Measurements from ENCODE around the gene TSR3. TPM values are rescaled to one million over a fixed set of nuclear protein-coding genes. Genes with fewer than 3 reads are reported as not detected.

TSR3 gene
- total RNA-seq (10 to 100 TPM; 28.9 to 58.4 TPM), polyA plus RNA-seq (ENCODE audit: insufficient read length in 2 of 2) (10 to 100 TPM; 88.1 to 92.1 TPM)
- long read RNA-seq, donor 1, transcript TSR3-201 (6 exons, 1,243 nt): major isoform, 44 of 50 reads
- long read RNA-seq, donor 1, partial matches to known transcripts: 6 of 50 reads
- long read RNA-seq, donor 1, other reads (novel, unspliced or antisense): 0 of 50 reads
- long read RNA-seq, donor 2, transcript TSR3-201 (6 exons, 1,243 nt): major isoform, 20 of 25 reads
- long read RNA-seq, donor 2, partial matches to known transcripts: 5 of 25 reads
- long read RNA-seq, donor 2, other reads (novel, unspliced or antisense): 0 of 25 reads
- long read RNA-seq, donor 3, transcript TSR3-201 (6 exons, 1,243 nt): major isoform, 23 of 23 reads
- long read RNA-seq, donor 3, partial matches to known transcripts: 0 of 23 reads
- long read RNA-seq, donor 3, other reads (novel, unspliced or antisense): 0 of 23 reads
- long read RNA-seq, donor 4, transcript TSR3-201 (6 exons, 1,243 nt): major isoform, 45 of 45 reads
- long read RNA-seq, donor 4, partial matches to known transcripts: 0 of 45 reads
- long read RNA-seq, donor 4, other reads (novel, unspliced or antisense): 0 of 45 reads

DNA sequence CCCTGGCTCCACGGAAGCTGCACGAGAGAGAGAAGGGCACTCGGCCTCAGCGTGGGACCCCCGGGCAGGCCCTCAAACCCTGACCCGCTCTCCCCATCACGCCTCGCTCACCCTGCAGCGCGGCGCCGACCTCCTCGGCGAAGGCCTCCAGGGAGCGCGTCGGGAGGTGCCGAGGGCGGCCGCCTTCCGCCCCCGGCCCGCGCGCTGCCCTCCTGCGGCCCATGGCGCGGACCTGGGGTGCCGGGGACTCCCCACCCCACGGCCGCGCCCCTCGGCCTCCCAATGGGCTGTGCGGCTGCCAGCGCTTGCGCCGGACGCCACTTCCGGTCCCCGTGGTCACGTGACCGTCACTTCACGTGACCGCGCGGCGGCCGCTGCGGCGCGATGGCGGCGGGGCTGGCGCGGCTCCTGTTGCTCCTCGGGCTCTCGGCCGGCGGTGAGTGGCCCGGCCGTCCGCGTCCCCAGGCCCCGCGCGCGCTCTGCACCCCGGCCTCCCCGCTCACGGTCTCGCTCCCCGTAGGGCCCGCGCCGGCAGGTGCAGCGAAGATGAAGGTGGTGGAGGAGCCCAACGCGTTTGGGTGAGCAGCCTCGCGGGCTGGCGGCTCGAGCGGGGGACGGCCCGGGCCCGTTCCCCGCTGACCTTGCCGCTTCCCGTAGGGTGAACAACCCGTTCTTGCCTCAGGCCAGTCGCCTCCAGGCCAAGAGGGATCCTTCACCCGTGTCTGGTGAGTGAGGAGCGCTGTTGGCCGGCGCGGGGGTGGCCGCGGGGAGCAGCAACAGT is at the start of gene TSR3, which contains the start of gene GNPTG:
Gene TSR3, minus strand, starts transcription at position 297 of the 781 bp plus-strand sequence. Its CDS starts 74 bp downstream, at position 223.
Gene GNPTG, plus strand, starts transcription at position 350 of the 781 bp plus-strand sequence. Its CDS starts 35 bp downstream, at position 385.
- WGBS (ENCODE audit: insufficient coverage): under 1% methylated on average over 98 of the region's 98 CpGs
- DNase-seq (ENCODE audit: low read depth in 4 of 6, low spot score in 6 of 6): peak; percentile 69 to 95 (median 76)
- H3K4me3 ChIP-seq (ENCODE audit: low read depth, low read length): peak within 1 kb of the TSS; percentile 85
- no peaks in the 10 kb centered on the region for H3K27me3 ChIP-seq (ENCODE audit: control insufficient read depth, insufficient read depth, low read length)
- peaks cover 22% of the 10 kb centered on the region for H3K4me1 ChIP-seq (ENCODE audit: control insufficient read depth, insufficient read depth, low read length)
- peaks cover 68% of the 10 kb centered on the region for H3K36me3 ChIP-seq (ENCODE audit: control insufficient read depth, insufficient read depth, low read length)
- H3K9me3 ChIP-seq (ENCODE audit: control insufficient read depth, insufficient read depth, low read length): no peaks in the 10 kb centered on the region
- H3K27ac ChIP-seq (ENCODE audit: low read depth, low read length): no peak within 1 kb of the TSS

DNA sequence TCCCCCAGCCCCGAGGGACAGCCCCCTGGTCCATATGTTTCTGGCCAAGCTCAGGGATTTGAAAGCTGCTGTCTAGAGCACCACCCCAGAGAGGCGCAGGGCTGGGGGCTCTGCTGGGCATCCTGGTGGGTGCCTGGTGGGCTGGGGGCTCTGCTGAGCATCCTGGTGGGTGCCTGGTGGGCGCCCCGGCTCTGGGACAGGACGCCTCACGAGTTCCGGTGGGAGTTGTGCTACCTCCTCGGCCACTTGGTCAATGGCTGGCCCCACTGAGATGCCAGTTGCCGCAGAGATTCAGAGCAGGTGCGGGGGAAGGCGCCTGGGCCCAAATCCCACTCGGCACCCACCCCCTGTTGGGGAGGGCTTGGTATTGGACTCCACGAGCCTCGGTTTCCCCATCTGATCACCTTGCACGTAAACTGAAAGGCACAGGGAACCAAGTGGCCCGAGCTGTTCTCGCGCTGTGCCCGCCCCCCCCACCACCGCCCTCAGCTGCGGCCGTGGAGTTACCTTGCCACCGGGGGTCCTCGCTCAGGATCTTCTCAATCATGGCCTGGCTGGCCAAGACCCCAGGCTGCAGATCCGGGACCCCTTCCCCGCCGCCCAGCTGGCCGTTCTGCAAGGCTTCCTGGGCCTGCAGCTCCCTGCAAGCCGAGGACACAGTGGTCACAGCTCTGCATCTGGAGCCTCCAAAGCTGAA is 49.5 kb upstream of the TSR3 start:
- WGBS (ENCODE audit: insufficient coverage): 89% methylated on average over 29 of the region's 29 CpGs
- H3K4me1 ChIP-seq (ENCODE audit: control insufficient read depth, insufficient read depth, low read length): no peaks in the 10 kb centered on the region
- peaks cover 86% of the 10 kb centered on the region for H3K36me3 ChIP-seq (ENCODE audit: control insufficient read depth, insufficient read depth, low read length)
- H3K4me3 ChIP-seq (ENCODE audit: low read depth, low read length): no peak overlapping the region
- H3K9me3 ChIP-seq (ENCODE audit: control insufficient read depth, insufficient read depth, low read length): no peaks in the 10 kb centered on the region
- H3K27me3 ChIP-seq (ENCODE audit: control insufficient read depth, insufficient read depth, low read length): no peaks in the 10 kb centered on the region
- no peak overlapping the region for H3K27ac ChIP-seq (ENCODE audit: low read depth, low read length)
- no peak for DNase-seq (ENCODE audit: low read depth in 4 of 6, low spot score in 6 of 6)

DNA sequence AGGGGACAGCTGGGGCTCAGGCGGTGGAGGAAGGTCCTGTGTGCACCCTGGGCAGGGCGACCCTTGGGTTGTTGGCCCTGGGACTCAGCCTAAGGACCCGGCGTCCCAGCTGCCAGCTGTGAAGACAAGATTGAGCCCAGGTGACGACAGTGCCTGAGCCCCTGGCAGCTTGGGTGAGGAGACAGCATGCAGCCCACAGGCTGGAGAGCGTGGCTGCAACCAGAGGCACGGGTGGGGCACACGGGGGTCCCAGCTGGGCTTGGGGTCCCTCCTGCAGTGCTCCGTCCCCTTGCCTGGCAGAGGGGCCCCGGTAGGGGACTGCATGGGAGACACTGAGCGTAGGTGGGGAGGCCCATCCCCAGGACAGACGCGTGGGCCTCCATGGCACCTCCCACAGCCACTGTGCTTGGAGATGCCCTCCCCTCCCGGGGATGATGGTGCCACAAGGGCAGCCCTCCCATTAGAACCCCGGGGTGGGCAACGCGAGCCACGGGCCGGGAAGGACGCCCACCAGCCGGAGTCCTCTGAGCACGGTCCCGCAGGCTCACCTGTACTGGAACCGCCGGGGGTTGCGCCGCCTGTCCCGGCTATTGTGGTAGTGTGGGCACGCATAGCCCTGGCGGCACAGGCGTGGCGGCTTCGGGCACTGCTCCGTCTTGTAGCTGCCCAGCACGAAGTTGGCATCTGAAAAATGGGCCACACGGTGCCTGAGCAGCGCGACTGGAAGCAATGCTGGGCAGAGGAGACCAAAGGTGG is 47.3 kb upstream of the TSR3 start:
- no peaks in the 10 kb centered on the region for H3K27me3 ChIP-seq (ENCODE audit: control insufficient read depth, insufficient read depth, low read length)
- no peaks in the 10 kb centered on the region for H3K4me1 ChIP-seq (ENCODE audit: control insufficient read depth, insufficient read depth, low read length)
- no peak for DNase-seq (ENCODE audit: low read depth in 4 of 6, low spot score in 6 of 6)
- H3K4me3 ChIP-seq (ENCODE audit: low read depth, low read length): no peak overlapping the region
- peaks cover 88% of the 10 kb centered on the region for H3K36me3 ChIP-seq (ENCODE audit: control insufficient read depth, insufficient read depth, low read length)
- 97% methylated on average over 35 of the region's 38 CpGs for WGBS (ENCODE audit: insufficient coverage)
- H3K9me3 ChIP-seq (ENCODE audit: control insufficient read depth, insufficient read depth, low read length): no peaks in the 10 kb centered on the region
- H3K27ac ChIP-seq (ENCODE audit: low read depth, low read length): no peak overlapping the region

DNA sequence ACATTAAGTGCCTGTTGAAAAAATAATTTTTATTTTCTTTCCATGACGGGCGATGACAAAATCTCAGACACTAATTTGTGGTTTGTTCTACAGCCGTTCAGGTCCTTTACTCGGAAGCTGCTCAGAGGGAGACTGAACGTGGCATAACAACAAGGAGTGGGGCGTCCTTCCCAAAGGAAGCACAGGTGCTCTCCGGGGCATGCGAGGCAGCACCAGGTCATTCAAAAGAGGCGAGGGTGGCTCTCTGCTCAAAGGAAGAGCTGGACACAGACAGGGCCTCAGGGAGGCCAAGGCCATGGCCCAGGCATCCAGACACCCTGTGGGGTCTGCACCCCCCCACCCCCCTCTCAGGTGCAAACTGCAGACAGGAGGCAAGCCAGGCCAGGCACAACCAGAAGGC is 46.7 kb upstream of the TSR3 start:
- no peaks in the 10 kb centered on the region for H3K4me1 ChIP-seq (ENCODE audit: control insufficient read depth, insufficient read depth, low read length)
- H3K9me3 ChIP-seq (ENCODE audit: control insufficient read depth, insufficient read depth, low read length): no peaks in the 10 kb centered on the region
- peaks cover 88% of the 10 kb centered on the region for H3K36me3 ChIP-seq (ENCODE audit: control insufficient read depth, insufficient read depth, low read length)
- H3K27me3 ChIP-seq (ENCODE audit: control insufficient read depth, insufficient read depth, low read length): no peaks in the 10 kb centered on the region
- no peak overlapping the region for H3K4me3 ChIP-seq (ENCODE audit: low read depth, low read length)
- H3K27ac ChIP-seq (ENCODE audit: low read depth, low read length): no peak overlapping the region
- 98% methylated on average over 9 of the region's 9 CpGs for WGBS (ENCODE audit: insufficient coverage)
- no peak for DNase-seq (ENCODE audit: low read depth in 4 of 6, low spot score in 6 of 6)

DNA sequence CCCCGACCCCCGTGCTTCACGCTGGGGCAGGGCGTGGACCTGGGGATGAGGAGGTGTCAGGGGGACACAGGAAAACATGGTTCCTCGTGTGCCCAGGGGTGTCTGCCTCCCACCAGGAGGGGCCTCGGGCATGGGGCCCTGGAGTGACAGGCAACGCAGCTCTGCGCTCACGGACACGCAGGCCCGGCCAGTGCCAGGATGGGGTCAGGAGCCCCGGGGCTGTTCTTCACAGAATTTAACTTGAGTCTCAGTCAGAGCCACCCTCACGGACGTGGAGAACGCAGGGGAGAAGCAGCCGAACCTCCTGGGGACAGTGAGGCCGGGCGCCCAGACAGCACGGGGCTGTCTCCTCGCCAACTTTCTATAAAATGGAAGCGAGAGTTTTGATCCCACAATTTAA is 46.1 kb upstream of the TSR3 start:
- H3K4me3 ChIP-seq (ENCODE audit: low read depth, low read length): no peak overlapping the region
- 94% methylated on average over 16 of the region's 21 CpGs for WGBS (ENCODE audit: insufficient coverage)
- no peaks in the 10 kb centered on the region for H3K4me1 ChIP-seq (ENCODE audit: control insufficient read depth, insufficient read depth, low read length)
- H3K9me3 ChIP-seq (ENCODE audit: control insufficient read depth, insufficient read depth, low read length): no peaks in the 10 kb centered on the region
- peaks cover 88% of the 10 kb centered on the region for H3K36me3 ChIP-seq (ENCODE audit: control insufficient read depth, insufficient read depth, low read length)
- no peak for DNase-seq (ENCODE audit: low read depth in 4 of 6, low spot score in 6 of 6)
- H3K27ac ChIP-seq (ENCODE audit: low read depth, low read length): no peak overlapping the region
- H3K27me3 ChIP-seq (ENCODE audit: control insufficient read depth, insufficient read depth, low read length): no peaks in the 10 kb centered on the region

DNA sequence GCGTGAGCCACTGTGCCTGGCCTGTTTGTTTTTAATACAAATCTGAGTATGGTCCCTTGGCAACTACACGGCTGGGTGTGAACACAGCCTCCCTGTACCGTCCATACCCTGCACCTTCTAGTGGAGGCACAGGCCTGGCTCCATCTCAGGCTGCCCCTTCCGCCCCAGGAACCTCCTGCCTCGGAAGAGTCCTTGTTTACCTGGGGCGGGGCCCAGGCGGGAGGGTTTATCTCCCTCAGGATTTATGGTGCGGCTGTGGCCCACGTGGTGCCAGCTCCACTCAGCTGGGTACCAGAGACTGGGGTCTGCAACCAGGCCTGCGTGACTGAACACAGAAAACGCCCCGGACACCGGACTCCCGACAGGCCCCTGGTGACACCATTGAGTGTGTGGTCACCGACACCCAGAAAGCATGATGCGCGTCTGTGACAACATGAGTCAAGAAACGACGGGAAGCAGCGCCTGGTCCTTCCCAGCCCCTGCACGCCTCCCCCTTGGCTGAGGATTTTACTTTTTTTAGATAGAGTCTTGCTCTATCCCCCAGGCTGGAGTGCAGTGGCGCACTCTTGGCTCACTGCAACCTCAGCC is 43.9 kb upstream of the TSR3 start:
- H3K27ac ChIP-seq (ENCODE audit: low read depth, low read length): no peak overlapping the region
- DNase-seq (ENCODE audit: low read depth in 4 of 6, low spot score in 6 of 6): no peak
- no peaks in the 10 kb centered on the region for H3K4me1 ChIP-seq (ENCODE audit: control insufficient read depth, insufficient read depth, low read length)
- peaks cover 87% of the 10 kb centered on the region for H3K36me3 ChIP-seq (ENCODE audit: control insufficient read depth, insufficient read depth, low read length)
- WGBS (ENCODE audit: insufficient coverage): 92% methylated on average over 21 of the region's 22 CpGs
- H3K27me3 ChIP-seq (ENCODE audit: control insufficient read depth, insufficient read depth, low read length): no peaks in the 10 kb centered on the region
- H3K4me3 ChIP-seq (ENCODE audit: low read depth, low read length): no peak overlapping the region
- H3K9me3 ChIP-seq (ENCODE audit: control insufficient read depth, insufficient read depth, low read length): no peaks in the 10 kb centered on the region

DNA sequence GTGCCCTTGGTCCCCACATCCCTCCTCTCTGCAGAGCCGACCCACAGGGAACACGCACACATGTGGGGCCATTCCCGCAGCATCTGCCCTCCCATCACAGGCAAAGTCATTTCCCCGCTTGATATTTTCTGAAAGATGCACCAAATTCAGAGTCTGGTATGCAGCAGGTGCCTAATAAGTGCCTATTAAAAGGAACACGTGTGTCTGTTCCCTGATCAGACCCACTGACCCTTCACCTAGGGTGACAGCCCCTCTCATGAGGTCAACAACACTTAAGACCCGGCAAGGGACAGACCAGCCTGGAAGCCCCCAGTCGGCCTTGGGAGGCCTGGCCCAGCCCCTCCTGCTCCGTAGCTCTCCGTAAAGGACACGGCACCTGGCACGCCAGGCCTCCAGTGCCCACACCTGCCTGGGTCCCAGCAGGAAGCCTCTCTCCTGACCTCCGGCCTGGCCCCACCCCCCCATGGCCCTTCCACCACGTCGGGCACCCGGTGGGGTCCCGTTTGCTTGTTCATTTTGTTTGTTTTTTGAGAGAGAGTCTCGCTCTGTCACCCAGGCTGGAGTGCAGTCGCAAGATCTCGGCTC is 42.8 kb upstream of the TSR3 start:
- whole genome bisulfite sequencing (ENCODE audit: insufficient coverage): 93% methylated on average over 14 of the region's 19 CpGs
- DNase-seq (ENCODE audit: low read depth in 4 of 6, low spot score in 6 of 6): no peak
- Histone ChIP-seq H3K27ac (ENCODE audit: low read depth, low read length) (no peak overlapping the region), H3K4me1 (ENCODE audit: control insufficient read depth, insufficient read depth, low read length) (no peaks in the 10 kb centered on the region), H3K36me3 (ENCODE audit: control insufficient read depth, insufficient read depth, low read length) (peaks cover 90% of the 10 kb centered on the region), H3K9me3 (ENCODE audit: control insufficient read depth, insufficient read depth, low read length) (no peaks in the 10 kb centered on the region), H3K27me3 (ENCODE audit: control insufficient read depth, insufficient read depth, low read length) (no peaks in the 10 kb centered on the region), H3K4me3 (ENCODE audit: low read depth, low read length) (no peak overlapping the region)

DNA sequence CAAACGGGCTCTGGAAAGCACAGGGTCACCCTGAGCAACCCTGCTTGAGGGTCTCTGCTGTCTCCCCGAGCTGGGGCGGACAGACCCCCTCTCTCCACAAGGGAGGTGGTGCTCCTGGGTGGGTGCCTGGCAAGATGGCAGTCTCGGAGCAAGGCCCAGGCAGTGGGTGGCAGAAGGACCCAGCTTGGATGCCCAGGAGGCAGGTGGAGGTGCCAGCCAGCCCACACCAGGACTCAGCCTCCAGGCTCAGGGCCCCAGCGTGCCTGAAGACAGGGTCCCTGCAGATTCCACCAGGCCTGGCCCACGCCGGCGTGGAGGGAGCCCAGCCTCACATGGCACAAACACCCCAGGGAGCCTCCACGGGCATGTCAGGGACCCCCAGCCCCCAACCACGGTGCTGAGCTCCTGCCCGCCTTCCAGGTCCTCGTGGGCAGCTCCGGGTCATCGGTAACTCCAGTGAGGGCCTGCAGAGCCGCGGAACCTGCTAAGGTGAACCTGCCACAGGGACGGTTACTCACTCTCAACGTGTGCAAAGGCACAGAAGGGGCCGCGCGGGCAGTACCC is 42.0 kb upstream of the TSR3 start:
- Histone ChIP-seq H3K9me3 (ENCODE audit: control insufficient read depth, insufficient read depth, low read length) (no peaks in the 10 kb centered on the region), H3K36me3 (ENCODE audit: control insufficient read depth, insufficient read depth, low read length) (peaks cover 88% of the 10 kb centered on the region), H3K4me3 (ENCODE audit: low read depth, low read length) (no peak overlapping the region), H3K27me3 (ENCODE audit: control insufficient read depth, insufficient read depth, low read length) (no peaks in the 10 kb centered on the region), H3K27ac (ENCODE audit: low read depth, low read length) (no peak overlapping the region), H3K4me1 (ENCODE audit: control insufficient read depth, insufficient read depth, low read length) (no peaks in the 10 kb centered on the region)
- WGBS (ENCODE audit: insufficient coverage): 98% methylated on average over 21 of the region's 21 CpGs
- DNase-seq (ENCODE audit: low read depth in 4 of 6, low spot score in 6 of 6): no peak

Measured in spinal cord (tissue), 10 donors.